GM10266 (cell line): ENCODE data around the gene SAMD1.

ENCODE experiments used
- DNase-seq: peaks from one replicate; pipeline ENCODE4 v3.0.0; 2012; ENCODE audit errors: extremely low spot score
- TF ChIP-seq, protein P1 (sequence below): IDR thresholded peaks from 2 replicates; pipeline ENCODE4 v1.5.1; 2012; ENCODE audit warnings: mild to moderate bottlenecking, low read depth; ENCODE audit not compliant: control insufficient read depth, insufficient read depth; ENCODE audit errors: missing control alignments

Gene SAMD1

GRCh38 chr19:14118165-14119051 lies 27.9 kb upstream of the SAMD1 start:
- TF ChIP-seq, protein P1, sequence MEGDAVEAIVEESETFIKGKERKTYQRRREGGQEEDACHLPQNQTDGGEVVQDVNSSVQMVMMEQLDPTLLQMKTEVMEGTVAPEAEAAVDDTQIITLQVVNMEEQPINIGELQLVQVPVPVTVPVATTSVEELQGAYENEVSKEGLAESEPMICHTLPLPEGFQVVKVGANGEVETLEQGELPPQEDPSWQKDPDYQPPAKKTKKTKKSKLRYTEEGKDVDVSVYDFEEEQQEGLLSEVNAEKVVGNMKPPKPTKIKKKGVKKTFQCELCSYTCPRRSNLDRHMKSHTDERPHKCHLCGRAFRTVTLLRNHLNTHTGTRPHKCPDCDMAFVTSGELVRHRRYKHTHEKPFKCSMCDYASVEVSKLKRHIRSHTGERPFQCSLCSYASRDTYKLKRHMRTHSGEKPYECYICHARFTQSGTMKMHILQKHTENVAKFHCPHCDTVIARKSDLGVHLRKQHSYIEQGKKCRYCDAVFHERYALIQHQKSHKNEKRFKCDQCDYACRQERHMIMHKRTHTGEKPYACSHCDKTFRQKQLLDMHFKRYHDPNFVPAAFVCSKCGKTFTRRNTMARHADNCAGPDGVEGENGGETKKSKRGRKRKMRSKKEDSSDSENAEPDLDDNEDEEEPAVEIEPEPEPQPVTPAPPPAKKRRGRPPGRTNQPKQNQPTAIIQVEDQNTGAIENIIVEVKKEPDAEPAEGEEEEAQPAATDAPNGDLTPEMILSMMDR: no peak
- peak; percentile 27 for DNase-seq

DNA sequence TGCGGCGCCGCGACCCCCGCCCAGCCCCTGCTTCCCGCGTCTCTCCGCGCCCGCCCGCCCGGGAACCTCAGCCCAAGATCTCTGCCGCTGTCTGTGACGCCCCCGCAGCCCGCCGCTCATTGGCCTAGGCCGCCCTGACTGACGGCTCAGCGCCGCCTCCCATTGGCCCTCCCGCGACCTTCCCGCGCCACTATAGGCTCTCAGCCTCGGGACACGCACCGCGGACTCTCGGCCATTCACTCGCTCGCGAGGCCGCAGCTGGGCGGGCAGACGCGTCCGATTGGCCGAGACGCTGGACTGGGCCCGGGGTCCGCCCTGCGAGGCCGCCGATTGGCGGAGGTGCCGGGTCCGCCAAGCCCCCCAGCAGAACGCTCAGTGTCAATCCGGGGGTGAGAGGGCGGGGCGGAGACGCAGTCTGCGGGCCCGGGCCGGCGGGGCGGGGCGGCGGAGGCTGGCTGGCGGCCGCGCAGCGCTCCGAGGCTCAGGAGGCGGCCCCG lies 27.2 kb upstream of the SAMD1 start, which contains the start of gene PRKACA:
PRKACA (minus strand) TSS at position 95 of the 497 bp plus-strand sequence. CDS start 215 bp downstream, outside the sequence.
- TF ChIP-seq, protein P1: no peak
- peak; percentile 100 for DNase-seq

- TF ChIP-seq, protein P1: no peak
- peak; percentile 33 for DNase-seq
These were observed 26.5 kb upstream of the SAMD1 start for GRCh38 chr19:14116918-14117578.

DNA sequence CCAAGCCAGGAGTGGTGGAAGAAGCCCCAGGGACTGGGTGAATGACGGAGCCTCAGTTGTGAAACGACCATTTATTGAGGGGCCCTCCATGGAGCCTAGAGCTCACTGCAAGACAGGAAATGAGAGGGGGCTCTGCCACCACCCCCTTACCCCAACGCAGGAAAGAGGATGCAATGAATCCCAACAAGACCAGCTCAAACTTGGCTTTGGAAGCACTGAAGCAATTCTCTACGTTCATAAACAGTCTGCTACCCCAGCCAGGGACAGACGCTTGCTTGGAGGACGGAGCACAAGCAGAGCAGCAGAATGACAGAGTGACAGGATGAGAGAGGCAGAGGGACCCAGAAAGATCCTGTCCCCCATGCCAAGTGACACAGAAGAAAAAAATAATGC lies 26.0 kb upstream of the SAMD1 start:
- TF ChIP-seq, protein P1: no peak
- peak; percentile 27 for DNase-seq

DNA sequence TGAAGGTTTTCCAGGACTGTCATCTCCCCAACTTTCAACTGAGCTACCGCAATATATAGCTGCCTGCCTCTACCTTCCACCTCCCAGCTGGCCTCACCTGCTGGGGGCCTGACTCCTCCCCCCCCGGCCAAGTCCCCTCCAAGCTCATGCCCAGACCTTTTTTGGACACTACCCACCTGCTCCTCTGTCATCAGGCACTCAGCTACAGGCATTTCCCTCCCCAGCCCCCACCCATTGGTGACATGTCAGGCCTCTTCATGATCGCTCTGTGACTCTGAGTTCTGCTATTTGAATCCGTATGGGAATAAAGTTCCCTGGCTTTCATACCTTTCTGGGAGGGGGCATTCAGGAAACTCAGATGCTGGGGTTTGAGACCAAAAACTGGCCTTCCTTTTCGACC lies 25.2 kb upstream of the SAMD1 start:
- DNase-seq: peak; percentile 2
- TF ChIP-seq, protein P1: no peak

GRCh38 chr19:14114854-14115253 lies 24.3 kb upstream of the SAMD1 start:
- TF ChIP-seq, protein P1: peak; percentile 52
- peak; percentile 69 for DNase-seq
